Endothelial cell (in vitro differentiated cells): ENCODE results near the gene SRSF10. TPM values are rescaled to one million over a fixed set of nuclear protein-coding genes. Genes with fewer than 3 reads are reported as not detected.

Experiments used
- DNase-seq: peaks from one replicate; pipeline ENCODE4 v3.0.0; 2021; ENCODE audit warnings: low spot score
- H3K27ac Mint-ChIP-seq: one replicate; pipeline ENCODE4 v1.8.0; 2021; ENCODE audit warnings: mixed read lengths, inconsistent platforms; ENCODE audit not compliant: unreplicated experiment
- H3K27me3 Mint-ChIP-seq: one replicate; pipeline ENCODE4 v1.8.0; 2021; ENCODE audit warnings: mild to moderate bottlenecking, moderate library complexity, mixed read lengths, inconsistent platforms; ENCODE audit not compliant: unreplicated experiment
- H3K36me3 Mint-ChIP-seq: one replicate; pipeline ENCODE4 v1.8.0; 2021; ENCODE audit warnings: mild to moderate bottlenecking, low read depth, mixed read lengths, inconsistent platforms; ENCODE audit not compliant: unreplicated experiment
- H3K4me1 Mint-ChIP-seq: one replicate; pipeline ENCODE4 v1.8.0; 2021; ENCODE audit warnings: mild to moderate bottlenecking, mixed read lengths, inconsistent platforms; ENCODE audit not compliant: unreplicated experiment
- H3K4me3 Mint-ChIP-seq: one replicate; pipeline ENCODE4 v1.8.0; 2021; ENCODE audit warnings: mild to moderate bottlenecking, mixed read lengths, inconsistent platforms; ENCODE audit not compliant: unreplicated experiment
- H3K9me3 Mint-ChIP-seq: one replicate; pipeline ENCODE4 v1.8.0; 2021; ENCODE audit warnings: mixed read lengths, inconsistent platforms; ENCODE audit not compliant: unreplicated experiment
- CTCF ChIP-seq: fragments of 200-600 bp; sonication (generic); IDR thresholded peaks from one replicate; pipeline ENCODE4 v1.5.0; 2021; ENCODE audit warnings: antibody characterized with exemption; ENCODE audit not compliant: unreplicated experiment
- total RNA-seq: library from RNA; stranded (reverse); fragmentation: NEBNext Ultra II Directional; extraction: Animal tissue kit (Norgen Biotek cat#: 25700); gene quantifications from one replicate; pipeline ENCODE4 v1.2.1, GENCODE V29; 2021; ENCODE audit not compliant: unreplicated experiment

SRSF10 gene
- total RNA-seq, 1 donor from 2014 or later, result 101 TPM

GRCh38 chr1:23924601-23925000 is 55.5 kb downstream of the SRSF10 start:
- DNase-seq, result no peak
- Mint-ChIP-seq H3K27ac (no peak overlapping the region), H3K4me3 (no peak overlapping the region), H3K9me3 (no peaks in the 10 kb centered on the region), H3K27me3 (no peaks in the 10 kb centered on the region), H3K36me3 (no peaks in the 10 kb centered on the region), H3K4me1 (peaks cover 3% of the 10 kb centered on the region)
- TF ChIP-seq CTCF, result no peak

- Mint-ChIP-seq H3K9me3 (no peaks in the 10 kb centered on the region), H3K27ac (no peak overlapping the region), H3K4me3 (no peak overlapping the region)
Observed at GRCh38 chr1:23923592-23924499, 56.3 kb downstream of the SRSF10 start.

GRCh38 chr1:23922321-23922943 is 57.7 kb downstream of the SRSF10 start:
- Mint-ChIP-seq H3K36me3 (no peaks in the 10 kb centered on the region), H3K9me3 (no peaks in the 10 kb centered on the region), H3K4me1 (no peaks in the 10 kb centered on the region), H3K27ac (no peak overlapping the region), H3K27me3 (no peaks in the 10 kb centered on the region), H3K4me3 (no peak overlapping the region)
- no peak for TF ChIP-seq CTCF
- no peak for DNase-seq

More at GRCh38 chr1:23923592-23924499, 56.3 kb downstream of the SRSF10 start:
- DNase-seq, result no peak
- TF ChIP-seq CTCF, result no peak
- Mint-ChIP-seq H3K27me3 (no peaks in the 10 kb centered on the region), H3K4me1 (peaks cover under 1% of the 10 kb centered on the region), H3K36me3 (no peaks in the 10 kb centered on the region)

GRCh38 chr1:23916209-23917131 is 63.7 kb downstream of the SRSF10 start:
- no peak overlapping the region for H3K4me3 Mint-ChIP-seq
- H3K27ac Mint-ChIP-seq, result no peak overlapping the region
- peak; percentile 76 for DNase-seq
- H3K36me3 Mint-ChIP-seq, result no peaks in the 10 kb centered on the region
- H3K9me3 Mint-ChIP-seq, result no peaks in the 10 kb centered on the region
- peaks cover 9% of the 10 kb centered on the region for H3K4me1 Mint-ChIP-seq
- no peak for TF ChIP-seq CTCF
- no peaks in the 10 kb centered on the region for H3K27me3 Mint-ChIP-seq
